HepG2 (cell line): Measurements from ENCODE around the gene WNK2. TPM values are rescaled to one million over a fixed set of nuclear protein-coding genes. Genes with fewer than 3 reads are reported as not detected.

Experiments
- ATAC-seq: fragments of 200-7000 bp; cut with Tn5 transposase; 3 replicates; pipeline ENCODE4 v1.9.1; 2020; ENCODE audit warnings: mild to moderate bottlenecking, moderate library complexity
- BruUV-seq: library from RNA; stranded (reverse); fragments of 400-500 nt; replicated peaks from 2 replicates; lab custom pipeline; 2021; lab: Mats Ljungman, UMichigan
- CTCF ChIA-PET: fragments of 300-600 bp; formaldehyde crosslinking; extraction: SDS; loops from one replicate; lab custom pipeline; 2021; ENCODE audit warnings: low total read pairs, inconsistent platforms, low intra/inter-chr PET ratio; lab: Yijun Ruan, JAX
- POLR2A ChIA-PET: fragments of 350-600 bp; sonication (Branson Sonifier 250); formaldehyde crosslinking; loops from one replicate; lab custom pipeline; 2020; ENCODE audit warnings: antibody characterized with exemption, inconsistent platforms; lab: Yijun Ruan, JAX
- DNase-seq: peaks from one replicate; pipeline ENCODE4 v3.0.0-alpha.2; 2015; ENCODE audit warnings: low spot score
- FAIRE-seq: peaks from 3 replicates; lab custom pipeline; 2011; peaks lifted over from hg19 to GRCh38; lab: Jason Lieb, UNC
- H2AFZ ChIP-seq: one replicate; pipeline ENCODE4 v1.6.1; 2011; ENCODE audit warnings: low read length, inconsistent platforms
- H3K27ac ChIP-seq: fragments of 300-600 bp; 3 replicates; pipeline ENCODE4 v1.8.0; 2011; ENCODE audit warnings: mixed run types, mild to moderate bottlenecking, mixed read lengths, low read length, inconsistent platforms; ENCODE audit not compliant: insufficient read depth; ENCODE audit errors: extremely low read length
- H3K27me3 ChIP-seq, 2 experiments: fragments of 200-600 bp in 1 of 2; 2 replicates in 1 of 2; 3 replicates in 1 of 2; pipeline versions ENCODE4 v1.6.0 to v1.8.0; 2011; ENCODE audit warnings: low read length in 2 of 2, mild to moderate bottlenecking in 2 of 2, moderate library complexity in 2 of 2, inconsistent platforms in 1 of 2; ENCODE audit not compliant: insufficient read depth in 2 of 2, control insufficient read depth in 1 of 2
- H3K36me3 ChIP-seq, 2 experiments: fragments of 200-600 bp in 1 of 2; replicated peaks in 1 of 2; 2 replicates in 1 of 2; 3 replicates in 1 of 2; pipeline versions ENCODE4 v1.5.1 to v1.8.0; 2011; ENCODE audit warnings: low read length in 2 of 2, inconsistent platforms in 1 of 2; ENCODE audit not compliant: insufficient read depth in 2 of 2, control insufficient read depth in 1 of 2
- H3K4me1 ChIP-seq: 2 replicates; pipeline ENCODE4 v1.5.1; 2012; ENCODE audit warnings: low read length, inconsistent platforms; ENCODE audit not compliant: insufficient read depth
- H3K4me2 ChIP-seq: 2 replicates; pipeline ENCODE4 v1.6.0; 2011; ENCODE audit warnings: low read depth, low read length, inconsistent platforms
- H3K4me3 ChIP-seq, 3 experiments: fragments of 200-600 bp in 1 of 3; sonication (generic), shearing (Covaris generic) in 1 of 3; replicated peaks in 1 of 3; 2 replicates each; pipeline ENCODE4 v1.5.1; 2011 to 2016; ENCODE audit warnings: low read length in 3 of 3, inconsistent platforms in 2 of 3, low read depth in 2 of 3, mild to moderate bottlenecking in 2 of 3, control low read depth in 1 of 3, mixed read lengths in 1 of 3; ENCODE audit not compliant: insufficient read depth in 1 of 3
- H3K79me2 ChIP-seq: one replicate; pipeline ENCODE4 v1.6.1; 2011; ENCODE audit warnings: low read length, inconsistent platforms; ENCODE audit not compliant: insufficient read depth
- H3K9ac ChIP-seq: 2 replicates; pipeline ENCODE4 v1.6.0; 2011; ENCODE audit warnings: mild to moderate bottlenecking, low read depth, low read length, inconsistent platforms; ENCODE audit not compliant: insufficient read depth
- H3K9me3 ChIP-seq: 2 replicates; pipeline ENCODE4 v1.5.1; 2012; ENCODE audit warnings: mild to moderate bottlenecking, low read length
- H4K20me1 ChIP-seq: 2 replicates; pipeline ENCODE4 v1.6.0; 2011; ENCODE audit warnings: inconsistent platforms, mild to moderate bottlenecking, low read length, moderate library complexity; ENCODE audit not compliant: insufficient read depth
- AKAP8 ChIP-seq: sonication (generic); formaldehyde crosslinking; IDR thresholded peaks from 2 replicates; pipeline ENCODE4 v1.5.1; 2020; ENCODE audit warnings: mild to moderate bottlenecking, missing genetic modification reagents
- ELF4 ChIP-seq: sonication (generic); formaldehyde crosslinking; IDR thresholded peaks from 2 replicates; pipeline ENCODE4 v1.5.0; 2020; ENCODE audit warnings: missing genetic modification reagents, mild to moderate bottlenecking, moderate library complexity, borderline replicate concordance
- MAFF ChIP-seq: IDR thresholded peaks from 2 replicates; pipeline ENCODE4 v1.6.1; 2011; ENCODE audit warnings: low read depth, low read length, improper control_type of control experiment
- MIER2 ChIP-seq: IDR thresholded peaks from 2 replicates; pipeline ENCODE4 v1.6.1; 2016; ENCODE audit warnings: missing biosample characterization, missing genetic modification reagents
- POLR2AphosphoS5 ChIP-seq: IDR thresholded peaks from 2 replicates; pipeline ENCODE4 v1.6.1; 2012; ENCODE audit warnings: low read depth, low read length
- REL ChIP-seq: sonication (generic); formaldehyde crosslinking; conservative IDR thresholded peaks from 2 replicates; pipeline ENCODE4 v1.8.0; 2022; ENCODE audit warnings: mild to moderate bottlenecking, missing genetic modification reagents, moderate library complexity
- WGBS: methylation state at CpG from one replicate; pipeline ENCODE4 v1.1.6; 2017; ENCODE audit warnings: low lambda C conversion rate; 5-methylcytosine and 5-hydroxymethylcytosine counted together
- in situ Hi-C: cut with HindIII; loops from 2 replicates; pipeline ENCODE4 v1.10.0; 2017; ENCODE audit warnings: low pct_unique_long_range_greater_than_20kb; ENCODE audit not compliant: extremely low pct_ligation_motif_present
- intact Hi-C: fragments of 100-400 bp; cut with micrococcal nuclease; formaldehyde crosslinking; loops from one replicate; pipeline ENCODE4 v1.10.0; 2022; ENCODE audit not compliant: unreplicated experiment
- polyA plus RNA-seq, 8 experiments: library from polyadenylated mRNA; depleted of rRNA in 3 of 8; stranded (reverse) in 7 of 8; unstranded in 1 of 8; fragments of >200 nt; fragmentation: Illumina TruSeq in 4 of 8; extraction: Trizol in 4 of 8; gene quantifications; 2 replicates each; pipeline versions ENCODE4 v1.2.1 to v1.2.3, GENCODE V29; 2011 to 2016; ENCODE audit warnings: low read depth in 4 of 8, missing spikeins in 1 of 8, mixed read lengths in 1 of 8; ENCODE audit not compliant: insufficient read depth in 1 of 8
- total RNA-seq, 5 experiments: library from RNA; depleted of rRNA; stranded (reverse); fragments of >200 nt; fragmentation: Illumina TruSeq; extraction: Trizol; gene quantifications; 2 replicates each; pipeline ENCODE4 v1.2.3, GENCODE V29; 2016; ENCODE audit warnings: low read depth in 1 of 5
- TF ChIP-seq, protein P1 (sequence below): sonication (generic); formaldehyde crosslinking; IDR thresholded peaks from 2 replicates; pipeline ENCODE4 v1.8.1; 2023; ENCODE audit warnings: mild to moderate bottlenecking, missing genetic modification reagents
- TF ChIP-seq, protein P2 (sequence below): sonication (generic); formaldehyde crosslinking; IDR thresholded peaks from 2 replicates; pipeline ENCODE4 v1.8.1; 2023; ENCODE audit warnings: missing genetic modification reagents, mild to moderate bottlenecking, borderline replicate concordance
- TF ChIP-seq, protein P3 (sequence below), 2 experiments: sonication (generic) in 1 of 2; formaldehyde crosslinking in 1 of 2; IDR thresholded peaks; 2 replicates each; pipeline versions ENCODE4 v1.6.1 to v1.9.0; 2014 to 2022; ENCODE audit warnings: antibody characterized with exemption in 1 of 2, borderline replicate concordance in 1 of 2, inconsistent platforms in 1 of 2, low read depth in 1 of 2, missing genetic modification reagents in 1 of 2

Gene WNK2
- total and polyA plus RNA-seq, 2 of the 13 experiments (the other 11 are each of a cell fraction or from before 2014, with no cell fraction given): 10.5 to 12.0 TPM

DNA sequence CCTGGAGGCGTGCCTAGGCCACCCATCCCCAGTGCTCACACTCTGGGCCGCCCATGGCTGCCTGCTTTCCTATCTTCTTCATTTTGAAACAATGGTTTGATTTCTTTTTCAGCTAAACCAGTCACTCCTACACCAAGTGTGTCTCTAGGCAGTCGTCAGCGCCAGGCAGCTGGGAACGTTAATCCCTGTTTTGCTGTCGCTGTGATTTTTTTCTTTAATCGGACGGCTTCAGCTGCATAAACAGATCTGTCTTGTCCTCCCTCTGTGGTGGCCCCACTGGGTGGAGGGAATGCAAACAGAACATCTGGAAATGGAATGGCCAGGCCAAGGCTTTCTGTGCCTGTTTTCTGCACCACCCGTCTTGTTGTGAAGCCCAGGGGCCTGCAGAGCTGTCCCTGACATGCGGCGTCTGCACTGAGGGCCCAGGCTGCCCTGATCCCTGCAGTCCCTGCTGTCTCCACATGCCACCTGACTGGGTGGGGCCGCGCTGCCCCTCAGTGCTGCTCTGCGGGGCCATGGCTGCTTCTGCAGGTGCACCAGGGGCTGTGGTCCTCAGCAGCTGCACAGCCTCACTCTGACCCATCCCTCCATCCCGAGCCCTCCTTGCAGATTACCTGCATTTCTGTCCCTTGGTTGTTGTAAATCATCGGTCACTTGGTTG lies 51.5 kb downstream of the WNK2 start:
- in situ Hi-C loops: no loop called here
- DNase-seq: no peak
- 91% methylated on average over 11 of the region's 16 CpGs for WGBS
- no peak for ATAC-seq
- Histone ChIP-seq H3K4me2 (no peak overlapping the region), H3K27ac (no peak overlapping the region), H3K9ac (no peak overlapping the region), H2AFZ (no peak overlapping the region)
- no TSS peak for BruUV-seq
- CTCF ChIA-PET: no interaction called here
- TF ChIP-seq MAFF (no peak), REL (CRISPR knock-in tag) (no peak), MIER2 (CRISPR knock-in tag) (no peak), POLR2AphosphoS5 (no peak), AKAP8 (CRISPR knock-in tag) (no peak), ELF4 (CRISPR knock-in tag) (no peak)
- TF ChIP-seq, protein P1, sequence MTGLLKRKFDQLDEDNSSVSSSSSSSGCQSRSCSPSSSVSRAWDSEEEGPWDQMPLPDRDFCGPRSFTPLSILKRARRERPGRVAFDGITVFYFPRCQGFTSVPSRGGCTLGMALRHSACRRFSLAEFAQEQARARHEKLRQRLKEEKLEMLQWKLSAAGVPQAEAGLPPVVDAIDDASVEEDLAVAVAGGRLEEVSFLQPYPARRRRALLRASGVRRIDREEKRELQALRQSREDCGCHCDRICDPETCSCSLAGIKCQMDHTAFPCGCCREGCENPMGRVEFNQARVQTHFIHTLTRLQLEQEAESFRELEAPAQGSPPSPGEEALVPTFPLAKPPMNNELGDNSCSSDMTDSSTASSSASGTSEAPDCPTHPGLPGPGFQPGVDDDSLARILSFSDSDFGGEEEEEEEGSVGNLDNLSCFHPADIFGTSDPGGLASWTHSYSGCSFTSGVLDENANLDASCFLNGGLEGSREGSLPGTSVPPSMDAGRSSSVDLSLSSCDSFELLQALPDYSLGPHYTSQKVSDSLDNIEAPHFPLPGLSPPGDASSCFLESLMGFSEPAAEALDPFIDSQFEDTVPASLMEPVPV (CRISPR knock-in tag): no peak
- TF ChIP-seq, protein P2, sequence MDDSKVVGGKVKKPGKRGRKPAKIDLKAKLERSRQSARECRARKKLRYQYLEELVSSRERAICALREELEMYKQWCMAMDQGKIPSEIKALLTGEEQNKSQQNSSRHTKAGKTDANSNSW: no peak
- TF ChIP-seq, protein P3, sequence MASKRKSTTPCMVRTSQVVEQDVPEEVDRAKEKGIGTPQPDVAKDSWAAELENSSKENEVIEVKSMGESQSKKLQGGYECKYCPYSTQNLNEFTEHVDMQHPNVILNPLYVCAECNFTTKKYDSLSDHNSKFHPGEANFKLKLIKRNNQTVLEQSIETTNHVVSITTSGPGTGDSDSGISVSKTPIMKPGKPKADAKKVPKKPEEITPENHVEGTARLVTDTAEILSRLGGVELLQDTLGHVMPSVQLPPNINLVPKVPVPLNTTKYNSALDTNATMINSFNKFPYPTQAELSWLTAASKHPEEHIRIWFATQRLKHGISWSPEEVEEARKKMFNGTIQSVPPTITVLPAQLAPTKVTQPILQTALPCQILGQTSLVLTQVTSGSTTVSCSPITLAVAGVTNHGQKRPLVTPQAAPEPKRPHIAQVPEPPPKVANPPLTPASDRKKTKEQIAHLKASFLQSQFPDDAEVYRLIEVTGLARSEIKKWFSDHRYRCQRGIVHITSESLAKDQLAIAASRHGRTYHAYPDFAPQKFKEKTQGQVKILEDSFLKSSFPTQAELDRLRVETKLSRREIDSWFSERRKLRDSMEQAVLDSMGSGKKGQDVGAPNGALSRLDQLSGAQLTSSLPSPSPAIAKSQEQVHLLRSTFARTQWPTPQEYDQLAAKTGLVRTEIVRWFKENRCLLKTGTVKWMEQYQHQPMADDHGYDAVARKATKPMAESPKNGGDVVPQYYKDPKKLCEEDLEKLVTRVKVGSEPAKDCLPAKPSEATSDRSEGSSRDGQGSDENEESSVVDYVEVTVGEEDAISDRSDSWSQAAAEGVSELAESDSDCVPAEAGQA (IDR thresholded peaks at IDR 0.05; ENCODE audit: low read depth): no peak
- TF ChIP-seq, protein P3 (CRISPR knock-in tag; IDR thresholded peaks at IDR 0.05; ENCODE audit: borderline replicate concordance): no peak
- TF ChIP-seq, all 625 proteins: peak for 0
- Histone ChIP-seq H3K4me3 (no peak overlapping the region), H4K20me1 (no peaks in the 10 kb centered on the region), H3K9me3 (no peaks in the 10 kb centered on the region), H3K36me3 (peaks cover 32 to 84% of the 10 kb centered on the region in 2 experiments), H3K4me1 (peaks cover 11% of the 10 kb centered on the region), H3K79me2 (no peaks in the 10 kb centered on the region), H3K27me3 (no peaks in the 10 kb centered on the region)
- no peak for FAIRE-seq
- POLR2A ChIA-PET: no interaction called here
- intact Hi-C loops: no loop called here
